ENCODE results near the gene GBGT1. TPM values are rescaled to one million over a fixed set of nuclear protein-coding genes. Genes with fewer than 3 reads are reported as not detected.

GBGT1 gene
- total and polyA plus RNA-seq, 2 experiments from 2014 or later, result 4.0 to 10.1 TPM

GRCh38 chr9:133120501-133121197 lies 43.1 kb downstream of the GBGT1 start:
- Histone ChIP-seq H2AFZ (peak overlapping the region; percentile 49), H3K4me3 (peak overlapping the region; percentile 87), H3K36me3 (replicated peaks; ENCODE audit: insufficient read depth, low read depth) (no peaks in the 10 kb centered on the region), H3K4me1 (ENCODE audit: insufficient read depth) (peaks cover 42% of the 10 kb centered on the region), H3K27ac (peak overlapping the region; percentile 83), H3K27me3 (no peaks in the 10 kb centered on the region), H3K4me2 (peak overlapping the region; percentile 100), H3K9me2 (replicated peaks; ENCODE audit: insufficient read depth) (no peaks in the 10 kb centered on the region), H4K20me1 (ENCODE audit: insufficient read depth, poor library complexity, severe bottlenecking) (peaks cover 38% of the 10 kb centered on the region), H3K9me3 (ENCODE audit: low read depth) (no peaks in the 10 kb centered on the region), H3K79me2 (peaks cover 45% of the 10 kb centered on the region)
- DNase-seq (ENCODE audit: low spot score), result no peak
- no peak for TF ChIP-seq EZH2phosphoT487 (IDR thresholded peaks at IDR 0.05; ENCODE audit: low read depth, severe bottlenecking, unreplicated experiment)
- no peak for TF ChIP-seq CTCF (IDR thresholded peaks at IDR 0.05; ENCODE audit: poor library complexity)
- TF ChIP-seq EZH2 (IDR thresholded peaks at IDR 0.05; ENCODE audit: borderline replicate concordance), result no peak
- 6% methylated on average over 22 of the region's 66 CpGs for WGBS (ENCODE audit: low lambda C conversion rate, missing lambda C conversion rate)

- Histone ChIP-seq H3K36me3 (replicated peaks; ENCODE audit: insufficient read depth, low read depth) (no peaks in the 10 kb centered on the region), H3K79me2 (peaks cover 50% of the 10 kb centered on the region), H3K27ac (peak overlapping the region; percentile 83), H2AFZ (no peak overlapping the region), H4K20me1 (ENCODE audit: insufficient read depth, poor library complexity, severe bottlenecking) (peaks cover 45% of the 10 kb centered on the region), H3K4me1 (ENCODE audit: insufficient read depth) (peaks cover 45% of the 10 kb centered on the region), H3K9me3 (ENCODE audit: low read depth) (no peaks in the 10 kb centered on the region), H3K27me3 (no peaks in the 10 kb centered on the region), H3K9me2 (replicated peaks; ENCODE audit: insufficient read depth) (no peaks in the 10 kb centered on the region), H3K4me2 (peak overlapping the region; percentile 100), H3K4me3 (peak overlapping the region; percentile 87)
- TF ChIP-seq CTCF (IDR thresholded peaks at IDR 0.05; ENCODE audit: poor library complexity) (no peak), EZH2phosphoT487 (IDR thresholded peaks at IDR 0.05; ENCODE audit: low read depth, severe bottlenecking, unreplicated experiment) (no peak), EZH2 (IDR thresholded peaks at IDR 0.05; ENCODE audit: borderline replicate concordance) (no peak)
- 59% methylated on average over 17 of the region's 21 CpGs for WGBS (ENCODE audit: low lambda C conversion rate, missing lambda C conversion rate)
- no peak for DNase-seq (ENCODE audit: low spot score)
Measured at GRCh38 chr9:133119846-133120500, 43.7 kb downstream of the GBGT1 start.

- Histone ChIP-seq H3K27ac (peak overlapping the region; percentile 83), H3K4me1 (ENCODE audit: insufficient read depth) (peaks cover 52% of the 10 kb centered on the region), H3K27me3 (no peaks in the 10 kb centered on the region), H3K4me3 (no peak overlapping the region), H3K9me2 (replicated peaks; ENCODE audit: insufficient read depth) (no peaks in the 10 kb centered on the region), H3K79me2 (peaks cover 56% of the 10 kb centered on the region), H3K9me3 (ENCODE audit: low read depth) (no peaks in the 10 kb centered on the region), H4K20me1 (ENCODE audit: insufficient read depth, poor library complexity, severe bottlenecking) (peaks cover 52% of the 10 kb centered on the region), H3K4me2 (peak overlapping the region; percentile 100), H3K36me3 (replicated peaks; ENCODE audit: insufficient read depth, low read depth) (no peaks in the 10 kb centered on the region), H2AFZ (no peak overlapping the region)
- DNase-seq (ENCODE audit: low spot score), result peak; percentile 59
- TF ChIP-seq EZH2 (IDR thresholded peaks at IDR 0.05; ENCODE audit: borderline replicate concordance) (no peak), CTCF (IDR thresholded peaks at IDR 0.05; ENCODE audit: poor library complexity) (no peak), EZH2phosphoT487 (IDR thresholded peaks at IDR 0.05; ENCODE audit: low read depth, severe bottlenecking, unreplicated experiment) (no peak)
- WGBS (ENCODE audit: low lambda C conversion rate, missing lambda C conversion rate), result 59% methylated on average over 18 of the region's 21 CpGs
Measured at GRCh38 chr9:133119103-133119845, 44.4 kb downstream of the GBGT1 start.

All from hepatocyte (in vitro differentiated cells).